SKM-1 treated with dmso at 0.1 percent for 144 hours (cell line): ENCODE results near the gene CREG2.
"Not testable (repeated sequence)": the region's sequence is repeated elsewhere in the genome, so short reads cannot be mapped to it uniquely, and the experiment has no call there.

Source experiments
- DNase-seq: peaks from one replicate; lab custom pipeline; 2025; ENCODE audit not compliant: unreplicated experiment; lab: John Stamatoyannopoulos, UW

CREG2 gene

DNA sequence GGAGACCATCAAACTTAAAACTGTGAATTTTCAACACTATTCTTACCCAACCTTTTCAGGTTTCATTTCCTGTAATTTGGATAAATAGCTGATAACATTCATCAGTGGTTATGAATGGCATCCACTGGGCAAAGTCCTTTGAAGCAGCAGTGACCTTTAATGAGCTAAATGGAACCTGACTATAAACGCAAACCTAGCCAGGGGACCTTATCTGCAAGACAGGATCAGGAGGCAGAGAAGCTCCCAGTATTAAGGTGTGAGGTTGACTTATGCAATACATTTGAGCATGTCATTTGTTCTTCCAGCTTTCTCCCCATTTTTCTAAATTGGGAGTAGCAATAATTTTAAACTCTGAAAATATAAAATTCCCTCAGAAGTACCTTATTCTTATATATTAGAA, 38.4 kb downstream of the CREG2 start:
- no peak for DNase-seq

DNA sequence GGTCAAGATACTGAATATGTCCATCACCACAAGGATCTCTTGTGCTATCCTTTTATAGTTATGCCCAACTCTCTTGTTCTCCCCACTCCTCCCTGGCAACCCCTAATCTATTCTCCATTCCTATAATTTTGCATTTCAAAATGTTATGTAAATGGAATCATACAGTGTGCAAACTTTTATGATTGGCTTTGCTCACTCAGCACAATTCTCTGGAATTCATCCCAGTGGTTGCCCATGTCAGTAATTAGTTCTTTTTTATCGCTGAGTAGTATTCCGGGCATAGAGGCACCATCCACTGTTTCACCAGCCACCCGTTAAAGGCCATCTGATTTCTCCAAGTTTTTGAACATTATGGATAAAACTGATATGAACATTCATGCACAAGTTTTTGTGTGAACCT, 40.4 kb downstream of the CREG2 start:
- DNase-seq = no peak

DNA sequence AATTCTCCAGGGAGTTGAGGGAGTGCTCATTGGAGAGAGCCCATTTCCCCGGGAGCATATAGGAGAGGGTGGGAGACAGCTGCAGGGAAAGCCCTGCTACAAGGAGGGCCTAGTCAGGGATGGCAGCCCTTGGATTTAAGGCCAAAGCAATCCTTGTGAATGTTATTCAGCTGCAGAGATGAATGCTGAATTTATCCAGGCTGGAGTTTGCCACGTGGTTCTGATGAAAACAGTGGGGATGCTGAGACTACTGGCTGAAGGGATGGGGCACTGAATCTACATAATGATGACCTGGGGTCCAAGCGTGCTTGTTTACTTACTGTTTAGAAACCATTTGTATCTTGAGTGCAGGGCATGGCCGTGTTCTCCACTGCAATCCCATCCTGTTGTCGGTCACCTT, 43.2 kb downstream of the CREG2 start:
- DNase-seq = no peak

DNA sequence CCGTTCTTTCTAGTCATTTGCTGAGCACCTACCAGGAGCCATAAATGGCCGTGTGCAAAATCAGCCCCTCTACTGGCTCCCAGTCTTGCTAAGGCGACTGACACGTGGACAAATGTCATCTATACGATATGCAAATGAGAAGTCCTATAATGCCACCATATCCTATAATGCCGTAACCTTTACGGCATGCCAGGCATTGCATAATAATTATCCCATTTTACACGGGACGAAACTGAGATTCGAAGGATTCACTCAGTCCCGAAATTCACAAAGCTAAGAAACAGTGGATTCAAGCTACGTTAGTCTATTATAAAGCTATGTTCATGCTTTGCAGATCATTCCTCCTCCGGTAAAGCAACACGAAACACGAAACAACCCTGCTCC, 44.7 kb downstream of the CREG2 start:
- DNase-seq = no peak

DNA sequence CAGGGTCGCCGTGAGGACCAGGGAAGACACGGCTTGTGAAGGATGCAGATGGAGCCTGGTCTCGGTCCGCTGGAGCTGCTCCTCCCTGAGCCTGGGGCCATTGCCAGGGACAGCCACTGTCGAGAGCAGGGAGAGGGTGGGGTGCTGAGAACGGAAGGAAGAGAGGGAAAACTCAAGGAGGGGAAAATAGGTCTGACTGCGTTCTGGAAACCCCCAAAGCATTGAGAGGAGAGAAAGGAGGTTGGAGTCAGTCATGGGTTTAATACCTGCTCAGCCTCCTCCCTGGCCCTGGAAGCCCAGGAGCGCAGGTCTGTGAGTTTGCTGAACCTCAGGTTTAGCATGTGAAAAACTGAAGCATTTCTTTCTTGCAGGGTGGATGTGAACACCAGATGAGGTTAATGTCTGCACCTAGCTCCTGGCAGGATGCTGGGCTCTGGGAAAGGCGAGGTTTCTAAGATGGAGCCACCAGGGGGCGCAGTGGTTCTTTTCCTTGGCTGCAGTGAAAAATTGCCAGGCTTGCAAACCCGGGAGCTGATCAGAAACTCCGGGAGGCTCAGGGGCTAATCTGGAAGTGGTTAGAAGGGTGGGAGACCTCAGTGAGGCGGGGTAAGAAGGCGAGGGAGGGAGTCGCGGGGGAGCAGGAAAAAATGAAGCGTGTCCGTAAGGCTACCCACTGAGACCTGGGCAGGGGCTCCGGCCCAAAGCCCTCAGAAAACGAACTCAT, 45.2 kb downstream of the CREG2 start:
- peak; percentile 54 for DNase-seq

DNA sequence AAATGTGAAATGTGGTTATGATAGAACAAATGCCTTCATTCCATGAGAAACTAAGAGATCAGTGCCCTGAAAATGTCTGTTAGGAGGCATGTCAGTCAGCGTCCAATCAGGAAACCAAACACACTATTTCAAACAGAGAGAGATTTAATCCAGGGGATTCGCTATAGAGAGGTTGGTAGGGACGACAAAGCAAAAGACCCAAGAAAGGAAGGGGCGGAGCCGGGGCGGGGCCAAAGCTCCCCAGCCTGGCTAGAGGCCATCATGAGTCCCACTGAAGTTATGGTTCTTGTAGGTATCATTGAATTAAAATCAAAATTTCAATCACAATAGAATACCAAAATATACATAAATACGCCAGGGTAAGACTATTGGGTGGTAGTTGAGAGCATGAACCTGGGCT, 45.9 kb downstream of the CREG2 start:
- DNase-seq = no peak

DNA sequence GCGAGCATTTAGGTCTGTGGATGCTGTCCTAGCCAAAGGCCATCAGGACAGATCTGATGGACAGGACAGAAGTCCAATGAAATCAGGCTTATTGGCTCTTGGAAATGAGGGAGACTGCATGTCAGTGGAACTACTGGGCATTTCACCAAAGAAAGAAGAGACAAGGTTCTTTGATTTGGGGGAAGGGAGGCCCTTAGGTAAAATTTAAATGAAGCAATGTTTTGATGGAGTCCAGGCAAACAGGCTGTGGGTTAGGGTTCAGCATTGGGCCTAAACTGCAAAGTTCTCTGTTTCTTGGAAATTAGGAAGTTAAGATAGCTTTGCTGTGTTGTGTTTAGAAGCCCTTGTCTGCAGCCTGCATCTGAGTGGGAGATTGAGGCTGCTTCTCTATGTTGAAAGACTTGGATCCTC, 47.2 kb downstream of the CREG2 start:
- peak; percentile 44 for DNase-seq

DNA sequence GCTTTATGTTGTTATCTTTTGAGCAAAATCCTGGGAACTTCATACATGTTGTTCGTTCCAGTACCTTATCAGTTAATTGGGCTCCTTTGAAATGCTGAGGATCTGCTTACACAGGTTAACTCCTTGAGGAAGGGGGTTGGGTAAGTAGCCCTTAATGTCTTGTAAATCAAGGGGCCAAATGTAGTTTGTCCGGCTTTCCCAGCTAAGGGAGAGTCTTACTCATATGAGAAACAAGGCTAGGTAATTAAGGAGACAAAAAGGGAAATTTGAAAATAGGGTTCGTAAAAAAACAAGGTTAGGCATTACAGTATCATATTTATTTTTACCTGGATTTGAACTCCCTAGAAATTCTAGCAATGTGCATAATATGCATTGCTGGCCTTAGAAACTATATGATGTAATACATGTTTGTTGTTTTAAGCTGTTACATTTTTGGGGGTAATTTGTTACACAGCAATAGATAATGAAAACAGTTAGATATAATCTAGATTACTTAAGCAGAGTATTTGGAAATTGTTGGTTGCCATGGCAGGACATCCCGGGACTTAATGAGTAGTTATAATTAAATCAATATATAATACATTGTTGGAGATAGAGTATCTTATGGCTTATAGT, 47.9 kb downstream of the CREG2 start:
- DNase-seq = no peak

DNA sequence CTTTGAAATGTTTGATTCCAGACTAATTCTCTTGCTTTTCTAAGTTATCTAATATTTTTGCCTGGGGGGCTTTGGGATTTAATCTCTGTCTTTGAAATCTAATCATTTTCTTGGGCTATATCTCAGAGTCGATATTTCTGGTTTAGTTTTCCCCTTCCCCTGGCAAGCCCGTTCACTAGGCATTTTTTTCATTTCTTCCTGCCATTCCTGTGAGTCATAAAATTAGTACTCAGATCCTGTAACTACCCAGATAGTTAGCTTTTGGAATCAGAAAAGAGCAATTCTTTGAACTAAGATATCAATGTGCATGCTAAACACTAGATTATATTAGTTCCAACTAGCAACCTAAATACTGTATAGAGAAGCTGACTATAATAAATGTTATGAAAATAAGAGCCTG, 49.4 kb downstream of the CREG2 start:
- DNase-seq = no peak

DNA sequence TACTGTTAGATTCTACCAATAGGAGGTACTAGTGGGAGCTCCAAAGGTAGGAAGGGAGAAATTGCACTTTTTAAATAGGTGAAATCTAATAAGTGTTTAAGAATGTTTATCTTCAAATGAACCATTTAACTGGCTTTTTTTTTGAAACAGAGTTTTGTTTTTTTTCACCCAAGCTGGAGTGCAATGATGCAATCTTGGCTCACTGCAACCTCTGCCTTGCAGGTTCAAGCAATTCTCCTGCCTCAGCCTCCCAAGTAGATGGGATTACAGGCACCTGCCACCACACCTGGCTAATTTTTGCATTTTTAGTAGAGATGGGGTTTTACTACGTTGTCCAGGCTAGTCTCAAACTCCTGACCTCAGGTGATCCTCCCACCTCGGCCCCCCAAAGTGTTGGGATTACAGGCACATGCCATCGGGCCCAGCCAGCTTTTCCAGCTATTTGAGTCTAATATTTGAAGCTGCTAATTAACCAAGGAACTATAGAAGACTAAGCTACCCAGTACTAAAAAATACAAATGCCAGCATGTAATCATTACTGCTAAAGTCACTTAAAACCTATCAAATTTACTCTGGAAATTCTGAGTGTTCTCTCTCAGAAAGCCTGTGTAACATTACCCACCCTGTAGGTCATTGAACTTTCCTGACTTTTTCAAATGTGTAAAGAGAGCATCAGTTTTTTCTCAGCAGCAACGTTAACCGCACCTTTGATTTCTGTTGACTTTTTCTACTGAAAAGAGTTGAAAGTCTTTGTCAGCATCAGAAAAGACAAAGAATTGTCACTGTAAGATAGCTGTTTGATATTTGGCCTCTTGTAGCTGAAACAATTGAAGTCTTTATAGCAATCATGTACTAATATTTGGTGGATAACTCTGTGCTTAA, 54.2 kb downstream of the CREG2 start:
- DNase-seq = no peak

DNA sequence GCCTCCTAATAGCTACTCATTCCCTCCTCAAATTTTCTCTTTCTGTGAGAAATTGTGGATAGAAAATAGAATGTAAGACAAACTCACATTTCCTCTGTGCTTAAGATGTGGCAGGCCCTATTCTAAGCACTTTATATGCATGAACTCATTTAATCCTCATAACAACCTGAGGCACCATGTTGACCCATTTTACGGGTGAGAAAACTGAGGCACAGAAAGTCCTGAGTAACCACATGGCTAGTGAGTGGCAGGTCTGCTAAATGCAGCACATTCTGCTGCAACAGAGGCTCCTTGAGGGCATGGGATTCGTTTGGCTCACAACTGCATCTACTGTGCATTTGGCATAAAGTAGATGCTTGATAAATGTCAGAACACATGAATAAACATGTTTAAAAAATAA, 56.1 kb downstream of the CREG2 start:
- no peak for DNase-seq

DNA sequence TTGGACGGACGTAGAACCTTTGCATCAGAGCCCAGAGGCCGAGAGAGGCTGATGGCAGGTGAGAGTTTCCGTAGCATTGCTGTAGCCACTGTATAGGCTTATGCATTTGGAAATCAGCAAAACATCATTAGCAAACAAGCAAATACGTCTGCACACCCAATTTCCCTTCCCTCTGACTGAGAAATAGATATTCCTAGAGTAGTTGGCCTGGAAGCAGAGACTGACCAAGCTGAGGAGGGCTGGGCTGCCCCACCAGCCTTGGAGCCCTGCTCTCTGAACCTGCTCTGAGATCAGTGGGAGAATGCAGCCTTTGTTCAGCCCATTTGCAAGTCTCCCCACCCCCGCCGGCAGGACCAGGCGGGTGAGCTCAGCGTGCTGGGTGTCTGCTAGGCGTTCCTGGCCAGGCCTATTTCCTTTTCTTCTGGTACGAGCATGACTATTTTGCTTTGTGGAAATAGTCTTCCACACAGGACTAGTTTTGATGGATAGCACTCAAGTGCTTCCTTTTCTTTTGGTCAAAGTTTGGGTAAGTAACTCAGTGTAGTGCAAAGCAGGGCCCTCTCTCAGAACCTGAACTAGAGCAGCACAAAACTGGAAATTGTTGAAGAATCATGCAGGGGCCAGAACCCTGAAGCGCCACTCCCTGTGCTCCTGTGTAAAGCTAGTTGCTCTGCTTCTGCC, 56.9 kb downstream of the CREG2 start:
- DNase-seq = no peak

DNA sequence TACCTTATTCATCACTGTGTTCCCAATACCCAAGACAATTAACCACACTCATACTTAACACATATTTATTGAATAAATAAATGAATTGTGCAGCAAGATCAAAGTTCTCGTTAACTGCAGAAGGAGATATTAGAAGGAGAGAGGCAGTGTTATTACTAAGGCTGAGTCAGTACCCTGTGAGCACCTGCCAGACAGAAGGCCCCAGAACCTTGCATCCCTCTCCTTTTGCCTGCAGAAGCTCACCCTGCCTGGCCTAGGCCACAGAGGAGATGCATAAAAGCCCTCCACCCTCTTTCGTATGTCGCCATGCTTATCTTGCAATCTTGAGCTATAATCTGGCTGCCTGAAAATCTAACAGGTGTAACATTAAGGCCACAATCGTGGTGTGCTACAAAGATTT, 58.3 kb downstream of the CREG2 start:
- DNase-seq = no peak

DNA sequence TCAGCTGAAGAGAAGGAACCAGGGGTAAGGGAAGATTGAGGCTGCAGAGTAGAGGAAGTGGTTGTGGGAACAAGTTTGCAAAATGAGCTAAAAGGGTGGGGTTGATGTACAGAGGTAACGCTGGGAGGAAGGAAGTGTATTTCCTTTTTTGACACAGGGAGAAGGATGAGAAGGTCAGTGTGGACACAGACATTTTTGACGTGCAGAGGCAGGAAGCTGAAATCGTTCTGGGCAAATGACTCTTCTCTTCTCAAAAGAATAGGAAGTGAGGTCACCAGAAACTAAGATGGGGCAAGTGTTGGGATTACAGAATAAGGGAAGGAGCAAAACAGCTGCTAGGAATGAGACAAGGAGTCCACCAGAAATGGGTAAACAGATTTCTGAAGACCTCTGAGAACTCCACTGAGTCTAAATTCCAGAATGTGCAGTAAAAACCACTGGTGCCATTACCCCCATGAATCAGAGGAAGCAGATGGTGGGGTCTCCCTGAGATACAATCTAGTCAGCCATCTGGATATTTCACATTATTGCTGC, 58.8 kb downstream of the CREG2 start:
- peak; percentile 100 for DNase-seq

DNA sequence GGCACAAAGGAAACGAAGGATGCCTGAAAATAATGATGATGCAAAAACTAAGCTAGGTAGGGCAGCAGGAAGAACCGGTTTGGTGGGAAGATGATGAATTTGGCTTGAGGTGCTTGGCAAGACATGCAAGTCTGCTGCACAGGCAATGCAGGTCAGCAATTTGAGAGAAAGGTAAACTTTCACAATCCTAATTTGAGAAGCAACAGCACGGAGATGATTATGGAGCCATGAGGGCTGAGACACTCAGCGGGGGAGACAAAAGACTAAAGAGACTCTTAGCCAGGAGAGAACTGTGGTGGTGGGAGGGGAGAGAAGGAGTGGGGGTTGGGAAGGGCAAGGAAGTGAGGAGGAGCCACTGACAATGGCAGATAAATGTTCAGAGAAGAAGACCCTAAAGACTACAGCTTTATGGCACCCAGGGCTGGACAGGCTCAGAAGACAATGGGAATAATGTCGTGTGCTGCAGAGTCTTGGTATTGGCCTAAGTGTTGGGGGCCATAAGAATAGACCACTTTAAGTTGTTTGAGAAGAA, 59.4 kb downstream of the CREG2 start:
- DNase-seq = no peak

DNA sequence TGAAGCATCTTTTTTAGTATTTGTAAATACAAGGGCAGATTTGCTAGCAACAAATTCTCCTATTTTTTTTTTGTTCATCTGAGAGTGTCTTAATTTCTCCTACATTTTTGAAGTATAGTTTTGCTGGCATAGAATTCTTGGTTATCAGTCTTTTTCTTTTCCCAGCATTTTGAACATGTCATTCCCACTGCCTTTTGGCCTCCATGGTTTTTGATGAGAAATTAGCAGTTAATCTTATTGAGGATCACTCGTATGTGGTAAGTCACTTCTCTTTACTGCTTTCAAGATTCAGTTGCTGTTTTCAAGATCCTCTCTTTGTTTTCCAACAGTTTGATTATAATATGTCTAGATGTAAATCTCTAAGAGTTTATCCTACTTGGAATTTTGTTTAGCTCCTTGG, 61.9 kb downstream of the CREG2 start:
- DNase-seq = no peak

DNA sequence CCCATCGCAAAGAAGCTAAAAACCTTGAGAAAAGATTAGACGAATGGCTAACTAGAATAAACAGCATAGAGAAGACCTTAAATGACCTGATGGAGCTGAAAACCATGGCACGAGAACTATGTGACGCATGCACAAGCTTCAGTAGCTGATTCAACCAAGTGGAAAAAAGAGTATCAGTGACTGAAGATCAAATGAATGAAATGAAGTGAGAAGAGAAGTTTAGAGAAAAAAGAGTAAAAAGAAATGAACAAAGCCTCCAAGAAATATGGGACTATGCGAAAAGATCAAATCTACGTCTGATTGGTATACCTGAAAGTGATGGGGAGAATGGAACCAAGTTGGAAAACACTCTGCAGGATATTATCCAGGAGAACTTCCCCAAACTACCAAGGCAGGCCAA, 70.7 kb downstream of the CREG2 start:
- not testable (repeated sequence) for DNase-seq

DNA sequence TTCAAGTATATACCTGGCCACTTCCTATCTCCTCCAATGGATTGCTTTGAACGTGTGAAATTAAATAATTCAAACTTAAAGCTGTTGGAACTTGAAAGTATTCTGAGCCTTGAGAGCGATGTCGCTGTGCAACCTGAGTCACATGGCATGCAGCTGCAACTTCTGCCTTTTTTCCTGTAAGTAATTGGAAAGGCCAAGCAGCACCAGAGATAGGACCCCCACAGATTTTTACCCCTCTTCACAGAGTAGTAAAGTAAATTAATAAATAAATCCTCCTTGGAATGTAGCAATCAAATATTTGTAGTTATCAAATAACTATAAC, 75.6 kb downstream of the CREG2 start:
- DNase-seq = no peak

DNA sequence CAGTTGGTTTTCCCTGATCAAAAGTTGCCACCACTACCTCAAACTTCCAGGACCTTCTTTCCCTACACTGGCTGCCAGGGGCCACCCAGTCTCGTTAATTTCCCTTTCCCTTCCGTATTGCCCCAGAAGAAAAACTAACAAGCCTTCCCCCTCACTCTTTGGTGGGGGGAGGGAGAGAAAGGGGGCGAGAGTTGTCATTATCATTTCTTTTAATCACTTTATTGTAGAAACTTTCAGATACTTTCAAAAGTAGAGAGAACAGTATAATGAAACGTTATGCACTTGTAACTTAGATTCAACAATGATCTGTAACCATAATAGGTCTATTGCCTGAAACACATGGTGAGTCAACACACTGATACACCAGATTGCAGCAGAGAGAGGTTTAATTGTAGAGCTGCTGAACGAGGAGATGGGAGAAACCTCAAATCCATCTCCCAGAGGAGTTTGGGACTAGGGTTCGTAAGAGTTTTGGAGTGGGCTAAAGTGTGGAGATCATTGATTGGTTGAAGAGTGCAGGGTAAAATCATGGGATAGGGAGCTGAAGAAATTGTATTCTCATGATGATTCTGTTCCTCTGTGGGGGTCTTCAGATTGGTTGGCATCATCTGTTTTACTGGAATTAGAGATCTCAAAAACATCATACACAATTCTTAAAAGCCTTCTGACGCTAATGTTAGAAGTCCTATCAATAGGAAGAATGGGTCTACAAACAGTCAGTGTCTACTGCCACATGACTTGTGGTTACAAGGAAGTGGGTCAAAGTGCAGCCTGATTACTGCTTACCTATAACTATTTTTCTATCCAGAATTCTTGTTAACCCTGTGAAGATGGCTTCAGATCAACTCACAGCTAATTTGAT, 76.2 kb downstream of the CREG2 start:
- DNase-seq = no peak
